Measurements from ENCODE around the gene TRIM65. TPM values are rescaled to one million over a fixed set of nuclear protein-coding genes. Genes with fewer than 3 reads are reported as not detected.

Gene TRIM65
- total RNA-seq, 1 donor from 2014 or later, result 21.9 TPM

DNA sequence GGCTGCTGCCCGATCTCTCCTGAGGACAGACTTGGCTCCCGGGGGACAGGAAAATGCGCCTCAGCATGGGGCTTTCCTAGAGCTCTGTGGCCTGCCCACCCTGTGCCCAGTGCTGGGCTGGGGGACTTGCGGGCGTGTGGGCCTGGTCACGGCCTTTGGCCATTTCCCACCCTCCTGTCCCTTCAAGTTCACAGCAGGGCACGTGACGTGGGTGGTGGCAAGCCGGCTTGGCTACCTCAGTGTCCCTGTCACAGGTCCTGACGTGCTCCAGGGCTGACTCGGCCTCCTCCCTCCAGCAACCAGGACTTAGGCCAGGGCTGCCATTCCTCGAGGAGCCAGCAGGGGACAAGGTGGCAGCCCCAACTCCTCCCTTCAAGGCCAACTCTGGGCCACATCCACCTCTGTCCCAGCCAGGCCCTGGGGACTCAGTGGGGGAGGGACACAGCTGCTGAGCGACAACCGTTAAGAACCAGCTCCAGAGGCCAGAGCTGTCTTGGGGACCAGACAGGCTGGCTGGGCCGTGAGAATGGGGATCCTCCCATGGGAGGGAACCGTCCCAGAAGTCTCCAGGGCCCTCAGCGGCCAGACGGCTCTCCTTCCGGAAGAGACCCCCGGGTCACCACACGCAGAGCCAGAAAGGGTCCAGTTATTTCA lies 51.6 kb downstream of the TRIM65 start:
- Mint-ChIP-seq H3K4me3 (no peak overlapping the region), H3K9me3 (no peaks in the 10 kb centered on the region), H3K27me3 (ENCODE audit: low read depth) (no peaks in the 10 kb centered on the region), H3K27ac (peak overlapping the region; percentile 88), H3K36me3 (peaks cover 16% of the 10 kb centered on the region), H3K4me1 (peaks cover 17% of the 10 kb centered on the region)
- DNase-seq (ENCODE audit: low spot score in 2 of 2, unreplicated experiment in 2 of 2), result peak in 1 of 2 experiments; percentile 62
- TF ChIP-seq, protein P1, sequence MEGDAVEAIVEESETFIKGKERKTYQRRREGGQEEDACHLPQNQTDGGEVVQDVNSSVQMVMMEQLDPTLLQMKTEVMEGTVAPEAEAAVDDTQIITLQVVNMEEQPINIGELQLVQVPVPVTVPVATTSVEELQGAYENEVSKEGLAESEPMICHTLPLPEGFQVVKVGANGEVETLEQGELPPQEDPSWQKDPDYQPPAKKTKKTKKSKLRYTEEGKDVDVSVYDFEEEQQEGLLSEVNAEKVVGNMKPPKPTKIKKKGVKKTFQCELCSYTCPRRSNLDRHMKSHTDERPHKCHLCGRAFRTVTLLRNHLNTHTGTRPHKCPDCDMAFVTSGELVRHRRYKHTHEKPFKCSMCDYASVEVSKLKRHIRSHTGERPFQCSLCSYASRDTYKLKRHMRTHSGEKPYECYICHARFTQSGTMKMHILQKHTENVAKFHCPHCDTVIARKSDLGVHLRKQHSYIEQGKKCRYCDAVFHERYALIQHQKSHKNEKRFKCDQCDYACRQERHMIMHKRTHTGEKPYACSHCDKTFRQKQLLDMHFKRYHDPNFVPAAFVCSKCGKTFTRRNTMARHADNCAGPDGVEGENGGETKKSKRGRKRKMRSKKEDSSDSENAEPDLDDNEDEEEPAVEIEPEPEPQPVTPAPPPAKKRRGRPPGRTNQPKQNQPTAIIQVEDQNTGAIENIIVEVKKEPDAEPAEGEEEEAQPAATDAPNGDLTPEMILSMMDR (IDR thresholded peaks at IDR 0.05; ENCODE audit: unreplicated experiment), result peak; percentile 86

GRCh38 chr17:75844530-75845057 lies 52.2 kb downstream of the TRIM65 start:
- no peak for DNase-seq (ENCODE audit: low spot score in 2 of 2, unreplicated experiment in 2 of 2)
- peaks cover 17% of the 10 kb centered on the region for H3K4me1 Mint-ChIP-seq
- H3K27ac Mint-ChIP-seq, result peak overlapping the region; percentile 88
- H3K9me3 Mint-ChIP-seq, result no peaks in the 10 kb centered on the region
- H3K4me3 Mint-ChIP-seq, result no peak overlapping the region
- no peaks in the 10 kb centered on the region for H3K27me3 Mint-ChIP-seq (ENCODE audit: low read depth)
- TF ChIP-seq, protein P1 (IDR thresholded peaks at IDR 0.05; ENCODE audit: unreplicated experiment), result no peak
- H3K36me3 Mint-ChIP-seq, result peaks cover 13% of the 10 kb centered on the region

GRCh38 chr17:75843577-75844529 lies 52.9 kb downstream of the TRIM65 start, which contains the start of gene UNC13D:
Gene UNC13D (minus strand): TSS chr17:75844404. CDS start chr17:75844337, 67 bp downstream.
- H3K4me1 Mint-ChIP-seq, result peaks cover 17% of the 10 kb centered on the region
- peaks cover 11% of the 10 kb centered on the region for H3K36me3 Mint-ChIP-seq
- H3K9me3 Mint-ChIP-seq, result no peaks in the 10 kb centered on the region

DNA sequence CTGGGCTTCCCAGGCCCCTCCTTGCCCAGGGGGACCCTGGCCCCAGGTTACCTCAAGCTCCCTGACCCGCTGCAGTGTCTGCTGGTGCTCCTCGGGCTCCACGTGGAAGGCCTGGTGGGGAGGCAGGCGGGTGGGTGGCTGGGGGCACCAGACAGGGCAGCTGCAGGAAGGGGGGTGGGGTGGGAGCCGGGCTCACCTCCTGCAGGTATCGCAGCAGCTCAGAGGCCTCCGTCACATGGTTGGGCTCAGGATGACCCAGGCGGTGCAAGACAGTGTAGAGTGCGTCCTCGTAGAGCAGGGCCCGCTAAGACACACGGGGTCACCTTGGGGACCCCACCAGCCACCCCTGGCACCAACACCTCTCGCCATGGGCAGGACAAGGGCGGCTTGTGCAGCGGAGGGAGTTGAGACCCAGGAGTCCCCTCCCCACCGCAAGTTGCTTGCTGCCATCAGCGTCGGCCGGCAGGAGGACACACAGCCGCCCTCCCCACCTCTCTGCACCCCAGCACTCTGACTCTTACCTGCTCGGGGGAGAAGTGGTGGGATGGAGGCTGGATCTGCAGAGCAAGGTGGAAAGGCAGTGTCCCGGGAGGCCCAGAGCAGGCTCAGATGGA lies 53.7 kb downstream of the TRIM65 start:
- Mint-ChIP-seq H3K4me3 (no peak overlapping the region), H3K9me3 (no peaks in the 10 kb centered on the region), H3K36me3 (peaks cover 7% of the 10 kb centered on the region), H3K4me1 (peaks cover 17% of the 10 kb centered on the region), H3K27ac (no peak overlapping the region), H3K27me3 (ENCODE audit: low read depth) (no peaks in the 10 kb centered on the region)
- DNase-seq (ENCODE audit: low spot score in 2 of 2, unreplicated experiment in 2 of 2), result no peak
- TF ChIP-seq, protein P1 (IDR thresholded peaks at IDR 0.05; ENCODE audit: unreplicated experiment), result no peak

More at GRCh38 chr17:75843577-75844529, 52.9 kb downstream of the TRIM65 start, which contains the start of gene UNC13D:
- Mint-ChIP-seq H3K27ac (peak within 1 kb of the TSS; percentile 88), H3K4me3 (no peak within 1 kb of the TSS), H3K27me3 (ENCODE audit: low read depth) (no peaks in the 10 kb centered on the region)
- TF ChIP-seq, protein P1 (IDR thresholded peaks at IDR 0.05; ENCODE audit: unreplicated experiment), result no peak
- no peak for DNase-seq (ENCODE audit: low spot score in 2 of 2, unreplicated experiment in 2 of 2)

DNA sequence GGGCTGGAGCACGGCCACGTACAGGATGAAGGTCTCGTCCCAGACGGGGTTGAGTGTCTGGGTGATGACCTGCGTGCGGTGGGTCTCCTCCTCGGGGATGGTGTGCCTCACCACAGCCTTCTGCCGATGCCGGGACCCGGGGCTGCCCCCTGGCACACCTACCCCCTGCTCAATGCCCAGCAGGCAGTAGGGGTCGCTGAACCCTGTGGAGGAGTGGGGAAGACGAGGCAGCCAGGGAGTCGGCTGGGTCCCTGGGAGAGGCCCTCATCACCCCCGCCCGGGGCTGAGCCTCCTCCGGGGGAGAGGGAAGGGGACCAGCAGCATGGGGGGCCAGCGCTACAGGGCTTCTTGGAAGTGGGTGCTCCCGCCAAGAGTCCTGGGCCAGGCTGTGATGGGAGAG lies 54.3 kb downstream of the TRIM65 start:
- Mint-ChIP-seq H3K27me3 (ENCODE audit: low read depth) (no peaks in the 10 kb centered on the region), H3K36me3 (peaks cover 7% of the 10 kb centered on the region), H3K9me3 (no peaks in the 10 kb centered on the region), H3K27ac (no peak overlapping the region), H3K4me3 (no peak overlapping the region), H3K4me1 (peaks cover 19% of the 10 kb centered on the region)
- no peak for DNase-seq (ENCODE audit: low spot score in 2 of 2, unreplicated experiment in 2 of 2)
- TF ChIP-seq, protein P1 (IDR thresholded peaks at IDR 0.05; ENCODE audit: unreplicated experiment), result no peak
